Spleen (tissue), 13 donors: ENCODE data around the gene FAM219A. TPM values are rescaled to one million over a fixed set of nuclear protein-coding genes. Genes with fewer than 3 reads are reported as not detected.

Experiments used
- DNase-seq: peaks from one replicate; pipeline ENCODE4 v3.0.0-alpha.2; 2020
- H3K27ac ChIP-seq, 8 donors: fragments of 200-600 bp; sonication (generic) in 7 of 8; 1 replicate in 4 of 8; 2 replicates in 4 of 8; pipeline versions ENCODE4 v1.5.0 to v1.8.0; 2016 to 2021; ENCODE audit warnings: inconsistent platforms in 4 of 8, mild to moderate bottlenecking in 4 of 8, moderate library complexity in 1 of 8
- H3K27me3 ChIP-seq, 7 donors: fragments of 200-600 bp; sonication (generic) in 6 of 7; replicated peaks in 1 of 7; 1 replicate in 4 of 7; 2 replicates in 3 of 7; pipeline versions ENCODE4 v1.5.0 to v1.8.0; 2016 to 2021; ENCODE audit warnings: inconsistent platforms in 3 of 7, mild to moderate bottlenecking in 1 of 7
- H3K36me3 ChIP-seq, 6 donors: fragments of 200-600 bp; sonication (generic) in 5 of 6; 1 replicate in 4 of 6; 2 replicates in 2 of 6; pipeline versions ENCODE4 v1.5.0 to v1.8.0; 2016 to 2021; ENCODE audit warnings: inconsistent platforms in 2 of 6
- H3K4me1 ChIP-seq, 6 donors: fragments of 200-600 bp; sonication (generic) in 5 of 6; 1 replicate in 3 of 6; 2 replicates in 3 of 6; pipeline versions ENCODE4 v1.5.0 to v1.8.0; 2016 to 2021; ENCODE audit warnings: inconsistent platforms in 3 of 6
- H3K4me3 ChIP-seq, 8 donors: fragments of 200-600 bp; sonication (generic) in 7 of 8; 1 replicate in 4 of 8; 2 replicates in 4 of 8; pipeline versions ENCODE4 v1.5.0 to v1.8.0; 2016 to 2021; ENCODE audit warnings: inconsistent platforms in 4 of 8, mild to moderate bottlenecking in 4 of 8, moderate library complexity in 2 of 8
- H3K9me3 ChIP-seq, 8 donors: fragments of 200-600 bp; sonication (generic) in 7 of 8; 1 replicate in 4 of 8; 2 replicates in 4 of 8; pipeline versions ENCODE4 v1.5.0 to v1.8.0; 2016 to 2021; ENCODE audit warnings: inconsistent platforms in 4 of 8
- POLR2A ChIP-seq, 3 donors: fragments of 450-650 bp; IDR thresholded peaks; one replicate each; pipeline ENCODE4 v1.5.1; 2017; ENCODE audit warnings: antibody characterized with exemption in 3 of 3, mild to moderate bottlenecking in 1 of 3
- POLR2AphosphoS5 ChIP-seq, 3 donors: sonication (generic); formaldehyde crosslinking; IDR thresholded peaks; one replicate each; pipeline ENCODE4 v1.5.1; 2017; ENCODE audit warnings: antibody characterized with exemption in 3 of 3
- WGBS, 5 donors: extraction: QIAGEN DNeasy Blood & Tissue Kit in 3 of 5; methylation state at CpG; one replicate each; pipeline versions ENCODE4 v1.1.5 to v1.1.7; 2013 to 2018; 5-methylcytosine and 5-hydroxymethylcytosine counted together
- intact Hi-C: fragments of 100-400 bp; cut with DNase I; formaldehyde crosslinking; loops from one replicate; pipeline ENCODE4 v1.15.0; 2023; ENCODE audit warnings: low total_unique reads
- long read RNA-seq, 2 donors: transcript quantifications; one replicate each; lab custom pipeline, GENCODE V29; 2026
- polyA plus RNA-seq, 3 donors: library from polyadenylated mRNA; stranded (reverse); fragments of 200-250 nt; gene quantifications; one replicate each; pipeline ENCODE4 v1.2.1, GENCODE V29; 2013
- total RNA-seq, 7 donors: library from RNA; depleted of rRNA in 3 of 7; stranded (reverse); fragments of >200 nt in 3 of 7; fragmentation: NEBNext Ultra II Directional in 4 of 7; extraction: Animal tissue kit (Norgen Biotek cat#: 25700) in 4 of 7; gene quantifications; one replicate each; pipeline versions ENCODE4 v1.1.0 to v1.2.1, GENCODE V29; 2016 to 2021
- TF ChIP-seq, protein P1 (sequence below), 11 experiments: fragments of 200-600 bp in 7 of 11; fragments of 450-650 bp in 4 of 11; sonication (generic) in 4 of 11; IDR thresholded peaks in 8 of 11; conservative IDR thresholded peaks in 3 of 11; 1 replicate in 7 of 11; 2 replicates in 4 of 11; pipeline versions ENCODE4 v1.4.0 to v1.8.0; 2016 to 2021; ENCODE audit warnings: antibody characterized with exemption in 11 of 11, inconsistent platforms in 4 of 11, mild to moderate bottlenecking in 1 of 11
- donor health status: healthy with polysubstance abuse.
- donor health status: DM: no; HTN: no; CAD: no; lungs with moderate emphysema.
- donor health status: DM: no; HTN: no; CAD: no.
- donor health status: Bipolar disorder and iron deficiency.
- donor health status: healthy.
- donor health status: DM: no; HTN: no; CAD: no.
- donor health status: DM: yes; HTN: yes; CAD: no.

FAM219A gene
- 10 to 100 TPM; 10.4 to 26.9 (median 16.5) TPM for total RNA-seq
- polyA plus RNA-seq, result 1 to 10 TPM; 3.2 to 9.3 (median 3.5) TPM
- long read RNA-seq, donor 1, partial matches to known transcripts, result 0 of 2 reads
- long read RNA-seq, donor 1, other reads (novel, unspliced or antisense), result 0 of 2 reads
- long read RNA-seq, donor 2, result 0 reads

DNA sequence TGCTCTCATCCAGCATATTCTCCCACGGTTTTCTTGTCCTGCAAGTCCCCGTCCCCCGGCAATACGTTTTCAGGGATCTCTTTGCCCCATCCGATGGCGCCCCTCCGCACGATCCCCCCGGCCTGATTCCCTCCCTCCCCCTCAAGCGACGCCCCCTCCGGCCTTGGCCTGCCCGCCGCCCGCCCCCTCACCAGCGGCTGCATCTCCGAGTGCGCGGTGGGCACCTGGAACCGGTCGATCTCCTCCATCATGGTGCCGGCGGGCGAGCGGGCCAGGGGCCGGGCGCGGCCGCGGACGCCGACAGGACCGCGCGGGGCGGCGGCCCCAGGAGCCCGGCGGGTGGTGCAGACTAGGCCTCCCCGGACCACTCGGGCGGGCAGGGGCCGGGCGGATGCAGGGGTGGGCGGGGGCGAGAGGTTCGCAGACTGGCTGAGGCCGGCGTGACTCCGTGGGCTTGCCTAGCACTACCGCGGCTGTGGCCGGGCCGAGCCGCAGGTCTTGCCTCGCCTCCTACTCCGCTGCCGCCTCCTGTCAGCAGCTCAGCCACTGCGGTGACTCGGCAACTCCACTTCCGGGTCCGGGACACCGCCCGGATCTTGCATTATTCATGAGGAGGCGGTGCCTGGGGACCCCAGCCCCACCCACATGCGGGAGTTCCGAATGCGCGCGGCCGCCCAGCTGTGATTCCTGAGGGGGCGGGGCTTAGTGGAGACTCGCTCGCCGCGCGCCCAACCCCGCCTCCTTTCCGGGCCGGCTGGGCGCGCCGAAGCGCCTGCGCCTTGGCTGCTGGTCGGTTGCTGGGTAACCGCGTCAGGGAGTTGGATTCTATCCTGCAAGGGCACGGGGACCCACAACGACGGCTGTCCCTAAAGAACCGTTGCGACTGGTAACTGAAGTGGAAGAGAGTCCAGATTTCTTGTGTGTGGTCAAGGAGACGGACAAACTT is at the start of gene FAM219A, which contains the start of gene DNAI1:
Gene FAM219A (minus strand): TSS at position 558 of the 946 bp plus-strand sequence. CDS start 307 bp downstream, at position 251.
Gene DNAI1 (plus strand): TSS at position 793 of the 946 bp plus-strand sequence. CDS start 201 bp downstream, outside the sequence.
- Histone ChIP-seq H3K9me3 (no peaks in the 10 kb centered on the region), H3K36me3 (no peaks in the 10 kb centered on the region), H3K27ac (peak within 1 kb of the TSS; percentile 28 to 90 (median 75)), H3K27me3 (peaks cover 0 to 8% (median 0%) of the 10 kb centered on the region in 7 donors), H3K4me1 (peaks cover 14 to 49% (median 31%) of the 10 kb centered on the region in 6 donors), H3K4me3 (peak within 1 kb of the TSS; percentile 58 to 92 (median 67))
- TF ChIP-seq, protein P1, sequence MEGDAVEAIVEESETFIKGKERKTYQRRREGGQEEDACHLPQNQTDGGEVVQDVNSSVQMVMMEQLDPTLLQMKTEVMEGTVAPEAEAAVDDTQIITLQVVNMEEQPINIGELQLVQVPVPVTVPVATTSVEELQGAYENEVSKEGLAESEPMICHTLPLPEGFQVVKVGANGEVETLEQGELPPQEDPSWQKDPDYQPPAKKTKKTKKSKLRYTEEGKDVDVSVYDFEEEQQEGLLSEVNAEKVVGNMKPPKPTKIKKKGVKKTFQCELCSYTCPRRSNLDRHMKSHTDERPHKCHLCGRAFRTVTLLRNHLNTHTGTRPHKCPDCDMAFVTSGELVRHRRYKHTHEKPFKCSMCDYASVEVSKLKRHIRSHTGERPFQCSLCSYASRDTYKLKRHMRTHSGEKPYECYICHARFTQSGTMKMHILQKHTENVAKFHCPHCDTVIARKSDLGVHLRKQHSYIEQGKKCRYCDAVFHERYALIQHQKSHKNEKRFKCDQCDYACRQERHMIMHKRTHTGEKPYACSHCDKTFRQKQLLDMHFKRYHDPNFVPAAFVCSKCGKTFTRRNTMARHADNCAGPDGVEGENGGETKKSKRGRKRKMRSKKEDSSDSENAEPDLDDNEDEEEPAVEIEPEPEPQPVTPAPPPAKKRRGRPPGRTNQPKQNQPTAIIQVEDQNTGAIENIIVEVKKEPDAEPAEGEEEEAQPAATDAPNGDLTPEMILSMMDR (IDR thresholded peaks at IDR 0.05 in 8 of 11, conservative IDR thresholded peaks at IDR 0.05 in 3 of 11), result peak in 1 of 11 experiments; percentile 47
- TF ChIP-seq POLR2AphosphoS5 (IDR thresholded peaks at IDR 0.05) (peak; percentile 95 to 98 (median 96)), POLR2A (IDR thresholded peaks at IDR 0.05) (peak in 2 of 3 donors; percentile 23 to 59)
- peak; percentile 100 for DNase-seq
- 0 to 1% (median 1%) methylated on average over 45 to 94 of the region's 94 CpGs for WGBS, 5 donors
- intact Hi-C loops, result loop anchor here (5.0 kb wide), 1 partner anchor 154 kb away; the partner anchor contains the start of gene RPP25L

GRCh38 chr9:34507966-34508365 is 49.6 kb upstream of the FAM219A start:
- intact Hi-C loops, result loop anchor here (10.0 kb wide), 1 partner anchor 103 kb away; no protein-coding TSS in a partner anchor
- TF ChIP-seq, protein P1 (IDR thresholded peaks at IDR 0.05 in 8 of 11, conservative IDR thresholded peaks at IDR 0.05 in 3 of 11), result no peak
- no peak for TF ChIP-seq POLR2A (IDR thresholded peaks at IDR 0.05)
- TF ChIP-seq POLR2AphosphoS5 (IDR thresholded peaks at IDR 0.05), result no peak
- Histone ChIP-seq H3K9me3 (no peaks in the 10 kb centered on the region), H3K4me1 (no peaks in the 10 kb centered on the region), H3K27ac (no peak overlapping the region), H3K4me3 (no peak overlapping the region), H3K27me3 (peaks cover 0 to 7% (median 0%) of the 10 kb centered on the region in 7 donors), H3K36me3 (no peaks in the 10 kb centered on the region)
- DNase-seq, result no peak

DNA sequence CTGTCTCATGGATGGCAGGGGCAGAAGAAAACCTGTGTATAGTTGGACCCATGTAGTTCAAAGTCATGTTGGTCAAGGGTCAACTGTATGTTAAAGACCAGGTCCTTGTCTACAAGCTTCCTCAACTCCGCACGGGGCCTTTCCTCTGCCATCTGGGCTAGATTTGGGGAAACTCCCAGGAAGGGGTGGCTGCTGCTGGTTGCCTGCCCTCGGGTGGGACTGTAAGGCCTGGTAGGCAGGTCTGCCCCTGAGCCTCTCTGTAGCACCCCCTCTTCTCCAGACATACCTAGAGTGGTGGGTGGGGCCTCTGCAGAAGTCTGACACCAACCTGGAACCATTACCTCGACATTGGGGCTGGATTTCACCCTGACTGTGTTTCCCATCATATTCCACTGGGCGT is 49.2 kb upstream of the FAM219A start:
- peaks cover 0 to 7% (median 0%) of the 10 kb centered on the region in 7 donors for H3K27me3 ChIP-seq
- no peaks in the 10 kb centered on the region for H3K9me3 ChIP-seq
- 75 to 87% (median 78%) methylated on average over 5 of the region's 5 CpGs for WGBS, 5 donors
- H3K36me3 ChIP-seq, result no peaks in the 10 kb centered on the region
- H3K4me3 ChIP-seq, result no peak overlapping the region
- H3K4me1 ChIP-seq, result no peaks in the 10 kb centered on the region
- TF ChIP-seq, protein P1 (IDR thresholded peaks at IDR 0.05 in 8 of 11, conservative IDR thresholded peaks at IDR 0.05 in 3 of 11), result no peak
- TF ChIP-seq POLR2A (IDR thresholded peaks at IDR 0.05), result no peak
- no peak for TF ChIP-seq POLR2AphosphoS5 (IDR thresholded peaks at IDR 0.05)
- DNase-seq, result no peak
- intact Hi-C loops, result loop anchor here (10.0 kb wide), 1 partner anchor 103 kb away; no protein-coding TSS in a partner anchor
- no peak overlapping the region for H3K27ac ChIP-seq
